Activated T-cell treated with anti-CD3 and anti-CD28 coated beads, Interleukin-2, amount 50 U/mL, for 24 hours (primary cell): ENCODE data around the gene TMEM184C.

ENCODE experiments used
- DNase-seq: peaks from one replicate; pipeline ENCODE4 v3.0.0-alpha.2; 2020
- H3K27ac Mint-ChIP-seq: 2 replicates; pipeline ENCODE4 v1.8.0; 2020; ENCODE audit warnings: mild to moderate bottlenecking, mixed read lengths
- H3K27me3 Mint-ChIP-seq: 2 replicates; pipeline ENCODE4 v1.8.0; 2020; ENCODE audit warnings: mixed read lengths
- H3K36me3 Mint-ChIP-seq: 2 replicates; pipeline ENCODE4 v1.8.0; 2020; ENCODE audit warnings: low read depth, mixed read lengths
- H3K4me1 Mint-ChIP-seq: 2 replicates; pipeline ENCODE4 v1.8.0; 2020; ENCODE audit warnings: low read depth, mixed read lengths
- H3K4me3 Mint-ChIP-seq: 2 replicates; pipeline ENCODE4 v1.8.0; 2020; ENCODE audit warnings: mild to moderate bottlenecking, moderate library complexity, mixed read lengths
- H3K9me3 Mint-ChIP-seq: 2 replicates; pipeline ENCODE4 v1.8.0; 2020; ENCODE audit warnings: mixed read lengths

TMEM184C gene

DNA sequence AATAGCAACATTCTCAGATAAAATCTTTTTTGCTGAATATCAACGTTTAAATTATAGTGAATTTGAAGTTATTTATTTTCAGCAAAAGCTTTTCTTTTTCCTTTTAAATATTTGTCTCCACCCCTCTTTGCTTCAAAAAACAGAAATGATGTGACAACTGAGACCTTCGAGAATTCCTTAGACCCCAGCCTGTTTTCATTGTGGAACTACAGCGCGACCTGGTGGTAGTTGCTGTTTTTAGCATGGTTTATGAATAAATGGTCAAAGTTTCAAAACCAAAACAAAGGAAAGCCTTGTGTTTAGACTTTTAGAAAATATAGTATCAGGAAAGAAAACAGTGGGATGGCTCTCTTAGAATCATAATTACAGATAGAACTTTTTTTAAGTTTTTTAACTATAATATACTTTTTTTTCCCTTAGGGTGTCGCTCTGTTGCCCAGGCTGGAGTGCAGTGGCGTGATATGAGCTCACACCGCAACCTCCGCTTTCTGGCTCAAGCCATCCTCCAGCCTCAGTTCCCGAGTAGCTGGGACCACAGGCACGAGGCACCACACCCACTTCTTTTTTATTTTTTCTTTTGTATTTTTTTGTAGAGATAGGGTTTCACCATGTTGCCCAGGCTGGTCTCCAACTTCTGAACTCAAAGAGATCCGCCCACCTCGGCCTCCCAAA is 26.8 kb upstream of the TMEM184C start:
- no peak overlapping the region for H3K27ac Mint-ChIP-seq
- peaks cover 4% of the 10 kb centered on the region for H3K4me1 Mint-ChIP-seq
- no peaks in the 10 kb centered on the region for H3K9me3 Mint-ChIP-seq
- H3K27me3 Mint-ChIP-seq, result peaks cover 14% of the 10 kb centered on the region
- H3K36me3 Mint-ChIP-seq, result no peaks in the 10 kb centered on the region
- no peak overlapping the region for H3K4me3 Mint-ChIP-seq
- DNase-seq, result peak; percentile 39

DNA sequence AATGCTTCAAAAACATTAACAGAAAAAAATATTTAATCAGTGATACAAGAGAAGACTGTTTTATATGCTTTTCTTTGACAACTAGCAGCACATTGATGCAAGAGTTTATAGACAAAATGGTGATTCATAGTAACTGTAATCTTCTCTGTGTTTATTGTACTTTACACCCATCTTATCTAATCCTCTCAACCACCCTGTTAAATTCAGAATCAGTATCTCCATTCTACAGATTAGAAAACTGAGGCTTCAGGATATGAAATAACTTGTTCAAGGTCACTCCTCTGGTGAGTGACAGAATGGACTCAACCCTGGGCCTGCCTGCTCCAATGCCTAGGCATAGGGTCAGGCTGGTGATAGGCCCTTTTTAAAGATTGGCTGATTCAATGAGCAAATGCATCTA is 26.1 kb upstream of the TMEM184C start:
- Mint-ChIP-seq H3K9me3 (no peaks in the 10 kb centered on the region), H3K27me3 (peaks cover 7% of the 10 kb centered on the region), H3K36me3 (no peaks in the 10 kb centered on the region), H3K27ac (no peak overlapping the region), H3K4me1 (peaks cover 4% of the 10 kb centered on the region), H3K4me3 (no peak overlapping the region)
- DNase-seq, result no peak

DNA sequence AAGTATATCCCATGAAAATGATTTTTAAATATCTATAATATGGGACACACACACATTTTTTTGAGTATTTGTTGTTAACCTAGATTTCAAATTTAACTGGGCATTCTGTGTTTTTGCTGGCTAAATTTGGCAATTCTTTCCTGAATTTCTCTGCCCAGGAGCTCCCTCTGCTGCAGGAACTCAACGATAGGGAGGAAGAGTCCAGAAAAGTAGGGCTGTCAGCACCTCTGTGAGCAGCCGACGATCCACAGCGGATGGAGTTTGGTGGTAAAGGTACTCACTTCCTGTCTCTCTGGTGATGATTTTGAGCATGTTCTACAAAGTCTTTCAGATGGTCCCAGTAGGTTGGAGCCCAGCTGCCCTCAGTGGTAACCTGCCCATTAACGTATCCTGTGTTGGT is 23.1 kb upstream of the TMEM184C start:
- H3K9me3 Mint-ChIP-seq, result no peaks in the 10 kb centered on the region
- H3K4me3 Mint-ChIP-seq, result no peak overlapping the region
- peaks cover 4% of the 10 kb centered on the region for H3K4me1 Mint-ChIP-seq
- no peaks in the 10 kb centered on the region for H3K36me3 Mint-ChIP-seq
- peaks cover 6% of the 10 kb centered on the region for H3K27me3 Mint-ChIP-seq
- no peak for DNase-seq
- no peak overlapping the region for H3K27ac Mint-ChIP-seq

DNA sequence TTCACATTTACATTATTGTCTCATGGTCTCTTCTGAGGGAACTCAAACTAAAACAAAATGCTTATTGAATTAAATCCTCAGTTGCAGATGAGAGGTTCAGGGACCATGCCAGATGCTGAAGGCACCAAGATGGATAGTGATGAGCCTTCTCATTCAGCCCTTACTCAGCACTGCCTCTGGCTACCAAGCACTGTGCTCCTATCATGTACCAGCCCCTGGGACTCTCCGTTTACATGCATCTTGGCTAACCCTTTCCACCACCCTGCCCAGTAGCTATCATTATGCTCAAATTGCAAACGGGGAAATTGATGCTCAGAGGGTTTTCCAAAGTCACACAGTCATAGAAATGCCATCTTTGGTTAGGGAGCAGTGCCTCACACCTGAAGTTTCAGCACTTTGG is 22.6 kb upstream of the TMEM184C start:
- Mint-ChIP-seq H3K4me3 (no peak overlapping the region), H3K4me1 (peaks cover 4% of the 10 kb centered on the region), H3K27ac (no peak overlapping the region), H3K27me3 (peaks cover 6% of the 10 kb centered on the region), H3K36me3 (no peaks in the 10 kb centered on the region), H3K9me3 (no peaks in the 10 kb centered on the region)
- DNase-seq, result no peak

DNA sequence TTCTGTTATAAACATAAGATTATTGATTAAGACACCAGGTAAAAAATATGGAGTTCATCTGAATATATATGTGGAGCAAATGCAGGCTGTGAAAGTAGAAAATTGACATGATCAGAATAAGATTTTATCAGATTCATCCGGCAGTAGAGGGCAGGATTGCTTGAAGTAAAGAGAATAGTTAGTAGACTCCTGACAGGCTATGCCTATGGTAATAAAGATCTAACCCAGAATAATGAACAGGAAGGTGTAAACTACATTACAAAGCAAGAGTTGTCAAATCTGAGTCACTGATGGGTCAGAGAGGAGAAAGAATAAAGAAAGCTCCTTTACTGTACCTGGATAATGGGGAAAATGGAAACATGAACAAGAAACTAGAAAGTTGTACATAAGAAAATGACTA is 20.8 kb upstream of the TMEM184C start:
- H3K4me3 Mint-ChIP-seq, result no peak overlapping the region
- no peak overlapping the region for H3K27ac Mint-ChIP-seq
- H3K27me3 Mint-ChIP-seq, result peaks cover 6% of the 10 kb centered on the region
- no peak for DNase-seq
- H3K4me1 Mint-ChIP-seq, result peaks cover 2% of the 10 kb centered on the region
- no peaks in the 10 kb centered on the region for H3K36me3 Mint-ChIP-seq
- H3K9me3 Mint-ChIP-seq, result no peaks in the 10 kb centered on the region

DNA sequence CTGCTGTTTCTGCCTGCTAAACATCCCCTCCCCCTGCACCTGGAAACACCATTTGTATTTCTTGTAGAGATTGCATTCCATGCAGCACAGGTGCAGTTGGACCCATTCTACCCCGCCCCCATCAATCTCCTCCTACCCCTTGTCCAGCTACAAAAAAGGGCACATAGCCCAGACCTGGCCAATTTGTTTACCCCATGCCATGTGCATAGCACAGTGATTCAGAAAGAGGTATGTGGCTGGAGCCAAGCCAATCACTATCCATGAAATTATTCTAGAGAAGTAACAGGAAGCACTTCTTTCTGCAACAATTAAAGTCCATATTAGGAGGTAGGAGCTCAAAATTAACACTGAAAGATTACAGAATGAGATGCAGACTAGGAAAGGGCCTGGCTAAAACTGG is 20.2 kb upstream of the TMEM184C start:
- H3K36me3 Mint-ChIP-seq, result no peaks in the 10 kb centered on the region
- no peak overlapping the region for H3K27ac Mint-ChIP-seq
- no peak overlapping the region for H3K4me3 Mint-ChIP-seq
- peaks cover 6% of the 10 kb centered on the region for H3K27me3 Mint-ChIP-seq
- no peak for DNase-seq
- peaks cover 2% of the 10 kb centered on the region for H3K4me1 Mint-ChIP-seq
- no peaks in the 10 kb centered on the region for H3K9me3 Mint-ChIP-seq

DNA sequence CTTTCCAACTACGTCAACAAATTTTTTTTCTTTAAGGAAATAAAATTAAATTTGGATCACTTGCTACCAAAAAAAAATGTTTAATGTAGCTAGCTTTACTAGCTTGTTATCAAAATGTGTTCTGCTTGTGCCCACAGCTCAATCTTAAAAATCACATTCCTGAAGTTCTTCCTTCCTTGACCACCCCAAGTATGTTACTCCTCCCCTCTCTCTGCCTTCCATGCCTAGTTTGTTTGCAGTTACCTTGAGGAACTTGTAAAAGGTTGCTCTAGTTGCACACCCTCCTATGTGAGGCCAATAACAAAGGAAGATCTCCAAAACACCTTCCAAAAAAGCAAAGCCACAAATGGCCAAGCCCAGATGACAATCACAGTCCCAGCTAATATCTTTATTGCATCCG is 19.6 kb upstream of the TMEM184C start:
- H3K4me3 Mint-ChIP-seq, result no peak overlapping the region
- peaks cover 2% of the 10 kb centered on the region for H3K4me1 Mint-ChIP-seq
- H3K36me3 Mint-ChIP-seq, result no peaks in the 10 kb centered on the region
- peaks cover 6% of the 10 kb centered on the region for H3K27me3 Mint-ChIP-seq
- H3K27ac Mint-ChIP-seq, result no peak overlapping the region
- no peaks in the 10 kb centered on the region for H3K9me3 Mint-ChIP-seq
- DNase-seq, result no peak

DNA sequence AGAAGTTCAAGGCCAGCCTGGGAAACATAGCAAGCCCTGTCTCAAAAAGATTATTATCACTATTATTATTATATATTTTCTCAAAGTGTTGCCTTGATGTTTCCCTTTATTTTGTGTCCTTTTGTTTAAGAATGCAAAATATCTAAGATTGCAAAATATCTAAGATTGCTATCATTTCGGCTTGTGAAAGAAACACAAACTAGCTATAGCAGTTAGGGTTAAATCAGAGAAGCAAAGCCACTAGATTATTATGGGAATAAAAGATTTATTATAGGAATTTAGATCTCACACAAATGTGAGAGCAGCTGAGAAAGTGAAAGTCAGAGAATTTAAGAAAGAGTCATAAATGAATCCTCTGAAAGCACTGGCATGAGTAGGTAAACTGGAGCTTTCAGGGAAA is 18.0 kb upstream of the TMEM184C start:
- no peak overlapping the region for H3K4me3 Mint-ChIP-seq
- peaks cover 2% of the 10 kb centered on the region for H3K4me1 Mint-ChIP-seq
- no peaks in the 10 kb centered on the region for H3K27me3 Mint-ChIP-seq
- no peaks in the 10 kb centered on the region for H3K9me3 Mint-ChIP-seq
- H3K27ac Mint-ChIP-seq, result no peak overlapping the region
- DNase-seq, result no peak
- no peaks in the 10 kb centered on the region for H3K36me3 Mint-ChIP-seq

DNA sequence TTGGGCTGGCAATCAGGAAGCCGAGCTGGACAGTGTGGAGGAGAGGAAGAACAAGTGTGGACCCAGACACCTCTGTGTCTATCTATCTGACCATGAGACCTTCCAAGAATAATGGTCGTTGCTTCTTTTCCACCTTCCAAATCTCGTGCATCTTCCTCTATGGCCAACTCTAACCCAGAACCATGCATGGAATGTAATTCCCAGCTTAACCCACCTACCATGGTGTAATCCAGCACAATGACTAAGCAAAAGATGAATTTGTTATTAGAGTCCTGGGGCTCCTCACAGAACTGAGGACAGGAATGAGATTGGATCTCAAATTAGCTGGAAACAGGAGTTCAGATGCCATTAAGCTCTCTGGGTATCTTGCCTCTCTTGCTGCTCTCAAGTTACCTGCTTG is 17.4 kb upstream of the TMEM184C start:
- H3K4me3 Mint-ChIP-seq, result no peak overlapping the region
- H3K27ac Mint-ChIP-seq, result no peak overlapping the region
- no peaks in the 10 kb centered on the region for H3K4me1 Mint-ChIP-seq
- no peaks in the 10 kb centered on the region for H3K27me3 Mint-ChIP-seq
- no peaks in the 10 kb centered on the region for H3K36me3 Mint-ChIP-seq
- no peaks in the 10 kb centered on the region for H3K9me3 Mint-ChIP-seq
- DNase-seq, result no peak

DNA sequence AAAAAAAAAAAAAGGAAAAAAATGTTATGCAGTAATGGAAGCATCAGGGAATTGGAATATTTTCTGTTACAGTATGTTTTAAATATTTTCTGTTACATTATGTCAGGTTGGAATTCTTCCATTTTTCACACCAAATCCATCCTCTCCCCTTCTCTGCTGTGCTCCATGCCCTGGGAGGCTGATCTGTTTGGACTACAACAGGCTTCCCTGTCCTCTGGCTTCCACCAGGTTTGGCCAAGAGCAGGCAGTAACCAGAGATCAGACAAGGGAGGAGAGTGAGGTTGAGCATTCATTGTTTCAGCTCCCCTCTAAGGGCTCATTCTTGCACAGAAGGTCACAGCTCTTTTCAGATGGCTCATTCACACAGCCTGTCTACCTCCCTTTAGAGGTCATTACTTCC is 11.7 kb upstream of the TMEM184C start:
- H3K27ac Mint-ChIP-seq, result no peak overlapping the region
- H3K27me3 Mint-ChIP-seq, result no peaks in the 10 kb centered on the region
- H3K9me3 Mint-ChIP-seq, result no peaks in the 10 kb centered on the region
- DNase-seq, result no peak
- no peak overlapping the region for H3K4me3 Mint-ChIP-seq
- H3K36me3 Mint-ChIP-seq, result no peaks in the 10 kb centered on the region
- H3K4me1 Mint-ChIP-seq, result no peaks in the 10 kb centered on the region

DNA sequence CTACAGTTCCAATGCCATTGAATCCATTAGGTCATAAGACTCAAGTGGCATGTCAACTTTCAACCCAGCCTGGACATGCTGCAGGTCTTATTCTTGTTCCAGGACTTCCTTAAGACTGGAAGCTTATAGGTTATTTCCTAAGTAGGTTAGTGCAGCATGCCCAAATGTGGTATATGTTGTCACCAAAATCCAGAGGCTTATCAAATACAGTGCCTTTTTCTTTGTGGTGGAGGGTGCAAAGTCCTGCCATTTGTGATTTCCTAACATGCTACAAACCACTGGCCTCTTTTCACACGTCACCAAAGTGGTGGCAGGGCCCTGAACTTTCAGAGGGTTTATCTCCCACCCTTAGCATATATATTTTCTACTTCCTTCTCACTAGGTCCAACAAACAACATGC is 9.7 kb upstream of the TMEM184C start:
- no peaks in the 10 kb centered on the region for H3K4me1 Mint-ChIP-seq
- H3K9me3 Mint-ChIP-seq, result no peaks in the 10 kb centered on the region
- H3K27me3 Mint-ChIP-seq, result no peaks in the 10 kb centered on the region
- H3K36me3 Mint-ChIP-seq, result no peaks in the 10 kb centered on the region
- H3K4me3 Mint-ChIP-seq, result no peak overlapping the region
- no peak overlapping the region for H3K27ac Mint-ChIP-seq
- no peak for DNase-seq

DNA sequence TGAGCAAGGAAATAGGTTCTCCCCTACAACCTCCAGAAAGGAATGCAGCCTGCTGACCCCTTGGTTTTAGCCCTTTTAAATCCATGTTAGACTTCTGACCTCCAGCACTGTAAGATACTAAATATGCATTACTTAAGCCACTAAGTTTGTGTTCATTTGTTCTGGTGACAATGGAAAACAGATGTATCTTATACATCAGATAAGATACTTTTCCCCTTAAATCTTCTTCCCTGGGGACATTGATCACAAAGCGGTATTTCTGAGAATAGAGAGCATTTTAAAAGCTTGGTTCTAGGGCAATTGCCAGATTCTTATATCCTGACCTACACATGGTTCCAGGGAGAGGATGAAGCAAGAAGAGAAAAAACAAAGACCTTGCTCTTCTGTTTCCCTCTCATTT is 6.5 kb upstream of the TMEM184C start:
- Mint-ChIP-seq H3K4me3 (no peak overlapping the region), H3K4me1 (no peaks in the 10 kb centered on the region), H3K36me3 (no peaks in the 10 kb centered on the region), H3K9me3 (no peaks in the 10 kb centered on the region), H3K27me3 (no peaks in the 10 kb centered on the region), H3K27ac (no peak overlapping the region)
- no peak for DNase-seq

DNA sequence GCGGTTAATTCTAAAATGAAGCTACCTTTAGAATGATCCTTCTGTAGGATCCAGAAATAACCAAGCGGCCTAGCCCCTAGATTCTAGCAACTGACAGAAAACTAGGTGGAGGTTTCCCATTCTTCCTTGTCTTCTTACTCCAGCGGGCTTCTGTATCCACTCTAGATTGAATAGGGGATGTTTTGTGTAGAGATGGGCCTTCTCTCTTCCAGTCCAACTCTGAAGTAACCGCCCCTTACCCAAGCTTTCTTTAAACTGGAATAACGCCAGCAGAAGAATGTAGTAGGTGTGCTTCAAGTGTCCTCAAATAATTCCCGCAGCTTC is 386 bp upstream of the TMEM184C start:
- DNase-seq, result no peak
- H3K4me3 Mint-ChIP-seq, result peak overlapping the region; percentile 98
- H3K27me3 Mint-ChIP-seq, result no peaks in the 10 kb centered on the region

DNA sequence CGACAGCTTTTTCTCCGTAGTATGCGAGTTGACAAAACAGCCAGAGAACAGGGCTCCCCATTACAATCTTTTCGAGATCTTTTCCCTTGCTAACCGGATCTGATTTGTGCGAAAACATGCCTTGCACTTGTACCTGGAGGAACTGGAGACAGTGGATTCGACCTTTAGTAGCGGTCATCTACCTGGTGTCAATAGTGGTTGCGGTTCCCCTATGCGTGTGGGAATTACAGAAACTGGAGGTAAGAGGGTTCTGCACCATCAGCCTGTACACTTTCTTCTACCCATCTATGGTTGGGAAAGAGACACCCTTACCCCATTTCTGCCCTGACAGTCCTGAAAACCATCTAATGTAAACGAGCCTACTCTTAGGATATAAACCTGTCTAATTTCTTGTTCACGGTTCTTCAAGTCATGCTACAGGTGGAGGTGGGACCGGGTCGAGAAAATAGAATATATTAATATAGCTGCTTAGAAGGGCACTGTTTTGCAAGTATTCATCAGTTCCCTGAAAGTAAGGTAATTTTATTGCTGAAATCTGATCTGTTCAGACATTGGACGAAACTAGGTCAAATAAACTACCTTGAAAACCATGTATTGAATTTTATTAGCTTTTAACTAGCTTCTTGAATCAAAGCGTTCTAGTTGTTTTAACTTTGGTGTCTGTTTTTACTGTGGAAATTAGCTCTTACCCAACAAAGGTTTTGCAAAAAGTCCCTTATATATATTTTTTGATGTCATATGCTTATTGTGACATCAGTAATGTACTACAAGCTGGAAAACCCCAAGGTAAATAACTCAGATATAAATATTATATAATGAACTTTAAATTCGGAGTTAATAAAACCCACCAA is 869 bp downstream of the TMEM184C start:
- DNase-seq, result no peak
- Mint-ChIP-seq H3K9me3 (no peaks in the 10 kb centered on the region), H3K27ac (peak overlapping the region; percentile 98), H3K4me1 (peaks cover 48% of the 10 kb centered on the region), H3K36me3 (peaks cover 43% of the 10 kb centered on the region), H3K27me3 (no peaks in the 10 kb centered on the region), H3K4me3 (peak overlapping the region; percentile 98)

More for the DNA sequence above, 386 bp upstream of the TMEM184C start:
- Mint-ChIP-seq H3K27ac (peak overlapping the region; percentile 98), H3K4me1 (peaks cover 39% of the 10 kb centered on the region), H3K36me3 (peaks cover 34% of the 10 kb centered on the region), H3K9me3 (no peaks in the 10 kb centered on the region)

DNA sequence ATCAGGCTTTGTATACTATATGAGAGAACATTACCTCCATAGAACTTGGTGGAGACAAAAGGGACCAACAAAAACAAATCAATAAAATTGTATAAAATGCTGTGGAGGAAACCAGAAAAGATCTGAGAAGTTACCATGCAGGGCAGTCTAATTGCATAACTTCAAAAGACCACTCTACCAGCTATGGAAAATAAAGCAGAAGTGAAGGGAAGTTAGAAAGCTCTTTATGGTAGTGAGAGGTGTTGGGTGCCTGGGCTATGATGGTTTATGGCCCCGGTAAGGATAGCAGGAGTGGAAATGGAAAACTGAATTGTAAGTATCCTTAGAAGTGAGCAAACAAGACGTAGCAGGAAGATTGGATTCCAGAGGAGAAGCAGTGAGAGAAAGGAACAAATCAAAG is 3.1 kb downstream of the TMEM184C start:
- no peaks in the 10 kb centered on the region for H3K27me3 Mint-ChIP-seq
- no peaks in the 10 kb centered on the region for H3K9me3 Mint-ChIP-seq
- H3K36me3 Mint-ChIP-seq, result peaks cover 61% of the 10 kb centered on the region
- no peak for DNase-seq
- peaks cover 49% of the 10 kb centered on the region for H3K4me1 Mint-ChIP-seq
- peak overlapping the region; percentile 19 for H3K4me3 Mint-ChIP-seq
- H3K27ac Mint-ChIP-seq, result no peak overlapping the region
